Right renal cortex interstitium (tissue), 3 donors: ENCODE measurements around the gene GRIK3. TPM values are rescaled to one million over a fixed set of nuclear protein-coding genes. Genes with fewer than 3 reads are reported as not detected.

ENCODE experiments used
- DNase-seq, 3 donors: peaks; one replicate each; pipeline ENCODE4 v3.0.0-alpha.2; 2013; ENCODE audit warnings: low read depth in 3 of 3, low spot score in 2 of 3
- polyA plus RNA-seq, 3 donors: library from polyadenylated mRNA; unstranded; fragments of 120-200 nt; gene quantifications; one replicate each; pipeline ENCODE4 v1.2.1, GENCODE V29; 2013; ENCODE audit not compliant: insufficient read length in 3 of 3

The GRIK3 gene
- polyA plus RNA-seq, 3 donors: 2.6 to 3.4 (median 3.1) TPM

DNA sequence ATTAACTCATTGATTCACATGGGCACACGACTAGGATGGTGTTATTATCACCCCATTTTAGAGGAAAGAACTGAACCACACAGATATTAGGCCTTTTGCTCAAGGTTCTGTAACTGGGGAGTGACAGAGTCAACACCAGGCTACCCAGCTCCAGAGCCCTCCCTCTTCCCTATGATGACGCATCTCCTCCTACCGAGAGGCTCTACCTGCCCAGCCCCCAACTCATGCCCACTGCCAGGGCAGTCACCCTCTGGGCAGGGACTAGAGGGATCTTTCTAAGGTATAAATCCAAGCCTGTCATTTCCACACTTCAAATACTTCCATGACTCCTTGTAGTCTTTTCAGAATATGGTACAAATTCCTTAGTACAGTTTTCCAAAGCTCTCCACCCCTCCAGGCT, 171.3 kb downstream of the GRIK3 start:
- DNase-seq: no peak

DNA sequence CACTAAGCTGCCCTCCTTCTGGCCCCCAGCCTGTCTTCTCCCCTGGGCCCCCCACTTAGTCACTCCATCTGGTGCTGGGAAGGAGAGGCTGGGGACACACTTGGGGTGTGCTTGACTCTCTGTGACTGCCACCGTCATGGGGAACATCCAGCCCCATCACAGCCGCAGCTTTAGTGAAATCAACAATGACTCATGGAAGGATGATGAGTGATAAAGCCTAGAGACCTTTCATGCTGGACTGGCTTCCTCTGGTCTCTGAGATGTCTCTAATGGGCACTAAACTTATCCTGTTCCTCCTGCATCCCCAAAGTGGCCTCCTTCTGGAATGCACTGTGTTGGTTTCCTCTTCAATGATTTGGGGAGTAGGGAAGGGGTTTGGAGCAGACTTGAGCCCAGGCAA, 172.9 kb downstream of the GRIK3 start:
- no peak for DNase-seq

DNA sequence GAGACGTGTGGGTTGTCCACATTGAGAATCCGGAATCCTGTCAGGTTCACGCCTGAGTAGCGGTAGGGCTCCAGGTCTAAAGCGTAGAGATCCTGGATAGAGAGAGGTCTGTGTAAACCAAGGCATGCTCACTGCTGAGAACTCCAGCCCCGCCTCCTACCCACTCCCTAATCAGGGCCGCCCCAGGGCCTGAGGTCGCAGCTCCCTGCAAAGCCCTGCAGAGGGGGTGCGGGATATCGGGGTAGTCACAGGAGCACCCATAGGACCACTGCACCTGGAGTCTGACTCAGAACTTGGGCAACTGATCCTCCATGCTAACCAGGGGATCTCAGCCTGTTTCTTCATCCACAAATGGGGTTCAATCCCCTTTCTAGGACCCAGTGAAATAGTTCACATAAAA, 174.4 kb downstream of the GRIK3 start:
- DNase-seq: no peak

DNA sequence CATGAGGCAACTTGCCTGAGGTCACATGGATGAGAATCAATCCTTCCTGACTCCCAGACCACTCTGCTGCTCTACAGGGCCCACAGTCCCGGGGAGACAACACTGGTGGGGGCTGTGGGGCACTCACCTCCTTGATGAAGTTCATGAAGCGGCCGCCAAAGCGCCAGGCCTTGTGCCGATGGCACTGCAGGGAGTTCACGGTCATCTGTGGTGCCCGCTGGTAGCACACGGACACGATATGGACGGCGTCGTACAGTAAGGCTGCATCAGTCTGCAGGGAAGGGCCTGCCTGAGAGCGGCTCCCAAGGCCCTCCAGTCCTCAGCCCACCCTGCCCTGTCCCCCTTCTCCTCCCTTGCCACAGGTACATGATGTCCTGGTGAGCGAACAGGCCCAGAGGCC, 175.3 kb downstream of the GRIK3 start:
- no peak for DNase-seq

DNA sequence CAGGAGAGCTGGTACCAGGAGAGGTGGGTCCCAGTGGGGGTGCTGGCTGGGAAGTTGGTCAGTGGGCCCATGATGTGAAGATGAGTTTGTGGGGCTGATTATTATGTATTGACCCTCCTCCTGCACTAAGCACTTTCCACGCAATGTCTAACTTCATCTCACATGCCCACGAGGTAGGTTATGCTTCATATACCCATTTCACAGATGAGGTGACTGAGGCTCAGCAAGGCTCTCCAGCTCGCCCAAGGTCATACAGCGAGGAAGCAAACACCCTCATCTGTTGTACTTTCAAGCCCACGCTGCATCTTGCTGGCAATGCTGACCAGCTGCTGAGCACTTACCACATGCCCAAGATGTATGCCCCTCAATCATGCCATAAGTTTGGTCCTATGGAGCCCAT, 175.8 kb downstream of the GRIK3 start:
- DNase-seq: no peak

DNA sequence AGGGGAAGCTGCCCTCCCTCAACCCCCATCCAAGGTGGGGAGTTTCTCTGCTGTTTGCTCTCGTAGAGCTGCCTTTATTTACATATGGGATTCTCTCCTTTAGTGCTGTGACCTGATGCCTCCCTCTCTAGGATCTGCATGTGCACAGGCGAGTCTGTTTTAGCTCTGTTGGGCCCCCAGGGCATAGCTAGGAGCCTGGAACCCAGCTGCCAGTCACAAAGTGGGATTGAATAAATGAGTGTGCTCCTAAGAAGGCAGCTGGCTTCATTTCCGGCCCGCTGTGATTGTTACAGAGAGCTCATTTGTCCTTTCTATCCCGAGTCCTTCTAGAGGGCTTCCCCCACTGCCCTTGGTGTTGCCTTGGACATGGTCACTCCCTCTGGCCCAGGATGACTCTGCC, 176.6 kb downstream of the GRIK3 start:
- DNase-seq: no peak

DNA sequence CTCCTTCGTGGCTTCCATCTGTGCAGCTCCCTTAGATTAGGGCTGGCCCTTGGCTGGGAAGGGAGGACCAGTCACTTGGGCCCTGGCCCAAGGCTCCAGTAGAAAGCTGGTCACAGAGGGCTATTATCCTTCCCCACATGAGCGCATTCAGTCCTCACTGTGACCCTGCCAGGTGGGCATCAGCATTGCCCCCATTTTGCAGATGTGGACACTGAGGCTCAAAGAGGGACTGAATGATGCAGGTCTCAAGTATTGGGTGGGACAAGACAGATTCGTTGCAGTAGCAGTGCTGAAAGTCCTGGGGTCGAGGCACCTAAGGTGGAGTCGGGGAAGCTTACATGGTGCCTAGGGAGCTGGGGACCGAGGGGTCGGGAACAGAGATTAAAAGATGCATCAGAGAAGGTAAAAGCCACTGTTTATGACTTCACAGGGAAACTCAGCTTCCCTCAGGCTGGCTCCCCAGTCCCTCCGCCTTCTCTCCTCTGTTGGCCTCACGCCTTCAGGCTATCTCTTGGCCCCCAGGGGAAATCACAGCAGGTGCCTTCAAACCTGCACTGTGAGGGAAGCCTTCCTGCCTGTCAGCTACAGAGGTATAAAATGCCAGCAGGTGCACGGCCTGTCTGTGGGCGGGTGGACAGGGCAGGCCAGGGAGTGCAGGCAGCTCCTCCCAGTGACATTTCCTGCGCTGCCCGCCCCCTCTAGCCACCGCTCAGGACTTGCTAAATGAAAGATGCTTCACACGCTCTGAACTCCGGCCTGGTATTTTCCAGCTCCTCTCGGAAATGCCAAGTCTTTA, 178.4 kb downstream of the GRIK3 start:
- DNase-seq: no peak

DNA sequence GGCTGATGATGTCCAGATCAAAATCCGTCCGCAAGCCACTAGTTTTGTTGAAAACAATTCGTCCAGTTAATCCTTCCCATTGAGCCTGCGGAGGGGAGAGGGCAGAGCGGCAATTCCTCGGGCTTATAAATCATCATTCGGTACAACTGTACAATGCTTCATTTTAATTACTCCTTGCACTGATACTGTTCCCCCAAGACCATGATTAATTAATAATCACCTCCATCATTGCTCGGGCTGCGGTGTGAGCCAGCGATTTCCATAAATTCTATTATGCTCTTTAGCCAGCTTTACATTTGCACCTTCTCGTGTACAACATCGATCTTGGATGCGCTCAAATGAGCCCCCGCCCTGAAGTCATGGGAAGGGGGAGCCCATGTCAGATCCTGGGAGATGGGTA, 180.7 kb downstream of the GRIK3 start:
- no peak for DNase-seq

DNA sequence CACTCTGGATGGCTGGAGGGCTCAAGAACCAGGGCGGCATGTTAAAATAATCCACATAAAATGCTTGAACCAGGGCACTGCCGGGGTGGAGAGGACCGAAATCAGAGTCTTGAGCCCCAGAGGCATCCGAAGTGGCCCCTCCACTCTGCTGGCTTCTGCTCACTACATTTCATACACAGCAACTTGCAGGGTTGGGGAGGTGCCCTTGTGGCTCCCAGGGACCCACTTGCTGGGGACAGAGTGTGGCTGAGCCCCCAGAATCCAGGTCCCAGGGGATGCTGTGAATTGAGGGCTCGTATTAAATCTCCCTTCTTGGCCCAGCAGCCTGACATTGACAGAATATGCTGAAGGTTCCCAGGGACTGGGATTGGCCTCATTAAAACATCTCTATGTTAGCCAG, 181.7 kb downstream of the GRIK3 start:
- no peak for DNase-seq

DNA sequence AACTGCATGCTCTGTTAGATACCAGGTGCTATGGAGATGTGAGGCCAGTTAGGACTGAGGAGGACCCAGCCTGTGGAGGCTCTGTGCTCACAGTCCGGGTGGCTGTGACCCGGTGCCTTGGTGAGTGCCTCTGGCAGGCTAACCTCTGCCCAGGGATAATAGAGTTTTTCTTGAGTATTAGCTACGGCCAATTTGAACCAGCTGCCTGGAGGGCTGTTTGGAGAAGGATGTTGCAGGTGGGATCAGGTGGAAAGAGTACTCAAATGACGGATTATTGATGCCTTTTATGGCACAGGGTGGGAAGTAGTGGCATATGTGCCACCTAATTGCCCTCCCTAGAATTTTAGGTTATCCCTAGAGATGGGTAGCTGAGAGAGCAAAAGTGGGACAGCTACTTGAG, 182.7 kb downstream of the GRIK3 start:
- no peak for DNase-seq

DNA sequence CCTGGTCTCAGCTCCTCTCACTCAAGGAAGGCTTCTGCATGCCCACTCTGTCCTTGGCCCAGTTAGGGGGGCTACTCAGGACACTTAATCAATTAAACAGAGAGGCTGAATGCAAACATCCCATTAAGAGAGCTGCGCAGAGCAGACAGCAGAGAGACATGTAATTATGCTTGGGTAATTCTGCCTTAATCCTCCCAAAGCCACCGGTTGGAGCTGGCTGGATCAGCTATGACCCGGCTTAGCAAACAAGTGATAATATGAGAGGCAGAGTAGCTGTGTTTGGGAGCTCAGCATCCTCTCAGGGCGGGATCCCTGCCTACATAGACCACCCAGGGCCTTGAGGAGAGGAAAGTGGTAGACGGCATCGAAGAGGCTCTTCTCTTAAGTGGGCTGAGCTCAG, 183.2 kb downstream of the GRIK3 start:
- no peak for DNase-seq

DNA sequence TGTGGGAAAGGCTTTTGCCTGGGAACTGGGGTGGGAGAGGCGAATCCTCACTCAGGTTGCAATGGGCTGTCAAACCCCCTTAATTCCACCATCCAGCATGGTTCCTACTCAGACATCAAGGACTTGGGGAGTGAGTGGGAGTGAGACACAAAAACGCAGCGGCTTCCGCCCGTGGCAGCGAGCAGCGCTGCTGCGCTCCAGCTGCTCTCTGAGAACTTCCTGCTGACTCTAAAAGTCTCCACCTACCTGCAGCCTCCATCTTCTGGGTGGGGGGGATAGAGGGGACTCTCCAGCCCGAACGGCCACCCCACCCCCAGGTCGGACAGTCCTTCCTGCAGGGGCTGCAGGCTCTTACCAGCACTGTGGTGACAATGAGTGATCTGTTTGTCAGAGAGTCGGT, 184.4 kb downstream of the GRIK3 start:
- no peak for DNase-seq

DNA sequence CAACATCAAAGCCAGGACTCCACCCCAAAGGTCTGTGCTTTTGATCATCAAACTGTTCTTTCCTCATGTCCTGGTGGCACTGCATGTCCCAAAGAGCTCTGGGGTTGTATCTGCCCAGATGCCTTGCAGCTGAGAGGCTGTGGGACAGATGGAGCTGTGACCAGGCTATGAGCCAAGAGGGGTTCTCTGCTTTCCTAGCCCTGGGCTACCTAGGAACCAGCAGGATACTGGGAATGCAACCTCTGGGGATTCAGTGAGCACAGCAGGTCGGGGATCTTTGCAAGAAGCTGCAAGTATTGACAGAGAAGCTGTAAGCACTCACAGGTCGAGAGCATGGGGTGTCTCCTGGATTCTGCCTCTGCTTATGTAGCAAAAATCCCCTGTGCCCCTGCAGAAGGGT, 186.6 kb downstream of the GRIK3 start:
- DNase-seq: no peak

DNA sequence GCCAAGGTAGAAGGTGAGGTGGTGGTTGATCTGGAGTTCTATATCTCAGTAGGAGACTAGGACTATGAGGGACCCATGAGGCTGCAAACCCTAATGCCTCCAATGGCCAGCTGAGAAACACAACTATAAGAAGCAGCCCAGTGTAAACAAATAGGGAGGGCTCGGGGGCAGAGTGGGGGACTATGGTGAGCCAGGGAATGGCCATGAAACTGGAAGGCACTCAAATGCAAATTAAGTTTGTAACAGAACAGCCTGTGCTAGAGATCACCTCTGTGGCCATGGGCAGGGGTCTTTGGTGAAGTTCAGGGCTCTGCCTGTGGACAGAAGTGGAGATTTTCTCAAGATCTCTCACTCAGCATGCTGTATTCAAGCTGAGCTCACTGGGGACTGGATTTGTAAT, 187.1 kb downstream of the GRIK3 start:
- no peak for DNase-seq

DNA sequence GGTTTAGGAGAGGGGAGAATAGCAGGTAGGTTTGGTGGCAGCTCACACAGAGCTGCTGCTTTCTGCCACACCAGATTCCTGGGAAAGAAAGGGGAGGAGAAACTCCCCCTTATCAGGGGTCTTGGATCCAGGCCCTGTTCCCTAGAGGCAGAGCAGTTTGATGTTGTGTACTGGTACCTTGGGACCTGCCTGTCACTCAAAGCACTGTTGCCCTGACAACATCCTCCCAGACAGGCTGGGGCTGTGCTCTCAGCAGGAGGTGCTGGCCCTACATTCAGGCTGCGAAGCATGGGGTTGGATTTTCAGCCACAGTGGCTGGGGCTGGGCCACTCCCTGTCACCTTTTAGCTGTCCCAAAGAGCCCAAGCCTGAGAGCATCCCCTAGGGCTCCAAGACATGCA, 188.0 kb downstream of the GRIK3 start:
- no peak for DNase-seq

DNA sequence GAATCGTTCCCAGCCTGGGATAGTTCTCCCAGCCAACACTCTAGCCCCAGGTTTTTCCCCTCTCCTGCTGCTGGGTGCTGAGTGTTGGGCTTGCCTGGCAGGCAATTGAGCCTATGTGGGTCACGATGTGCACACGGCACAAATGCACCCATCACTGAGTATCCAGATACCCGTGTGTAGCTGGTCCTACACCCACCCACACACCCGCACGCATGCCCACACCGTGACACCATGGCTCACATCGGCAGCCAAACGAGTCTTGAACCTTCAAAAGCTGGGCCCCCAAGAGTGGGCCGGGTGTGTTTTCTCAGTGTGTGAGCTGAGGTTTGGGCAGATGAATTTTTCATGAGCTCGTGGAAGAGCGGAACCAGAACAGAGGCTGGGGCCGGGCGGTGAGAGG, 188.5 kb downstream of the GRIK3 start:
- no peak for DNase-seq

DNA sequence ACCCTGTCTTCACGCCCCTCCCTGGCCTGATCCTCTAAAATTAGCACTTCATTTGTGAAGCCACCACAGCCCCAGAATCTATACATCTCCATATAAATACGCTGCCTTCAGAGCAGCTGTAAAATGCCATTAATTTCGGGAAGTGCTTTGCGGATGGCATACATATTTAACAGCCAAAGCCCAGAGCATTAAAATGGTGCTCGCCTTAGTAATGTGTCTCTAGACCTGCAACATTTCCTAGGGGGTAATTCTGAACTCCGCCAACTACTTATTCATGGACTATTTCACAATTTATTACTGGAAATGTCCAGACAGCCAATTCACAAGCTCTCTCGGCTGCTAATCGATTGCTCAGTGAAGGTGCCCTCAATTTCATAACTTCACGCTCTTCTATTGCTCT, 189.4 kb downstream of the GRIK3 start:
- DNase-seq: no peak

DNA sequence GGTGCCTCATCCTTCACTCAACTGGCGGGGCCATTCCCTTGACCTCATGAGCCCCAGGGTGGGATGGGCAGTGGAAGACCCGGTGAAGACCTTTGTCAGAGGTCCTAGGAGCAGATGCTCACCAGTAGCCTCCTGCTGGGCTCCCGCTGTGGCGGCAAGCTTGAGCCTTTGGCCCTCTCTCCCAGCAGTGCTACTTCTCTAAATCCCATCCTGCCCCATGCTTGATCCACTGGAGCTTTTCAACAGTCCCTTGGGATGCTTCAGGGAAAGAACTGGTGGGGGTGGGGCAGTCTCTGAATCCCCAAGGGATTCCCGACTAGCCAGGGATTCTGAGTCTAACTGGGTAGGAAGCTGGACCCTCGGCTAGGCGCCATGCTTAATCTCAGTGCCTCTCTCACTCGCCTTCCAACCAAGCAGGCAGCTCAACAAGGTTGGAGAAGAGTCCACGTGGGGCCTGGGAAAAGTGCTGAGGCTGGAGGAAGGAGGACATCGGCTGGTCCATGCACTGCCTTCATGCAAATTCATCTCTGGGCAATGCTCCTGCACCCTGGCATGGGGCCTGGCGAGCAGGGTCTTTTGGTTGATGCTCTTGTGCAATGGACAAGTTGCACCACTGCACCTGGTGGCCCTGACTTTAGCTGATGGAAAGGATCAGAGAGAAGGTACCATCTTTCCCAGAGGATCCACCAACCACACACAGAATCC, 190.3 kb downstream of the GRIK3 start:
- DNase-seq: no peak

DNA sequence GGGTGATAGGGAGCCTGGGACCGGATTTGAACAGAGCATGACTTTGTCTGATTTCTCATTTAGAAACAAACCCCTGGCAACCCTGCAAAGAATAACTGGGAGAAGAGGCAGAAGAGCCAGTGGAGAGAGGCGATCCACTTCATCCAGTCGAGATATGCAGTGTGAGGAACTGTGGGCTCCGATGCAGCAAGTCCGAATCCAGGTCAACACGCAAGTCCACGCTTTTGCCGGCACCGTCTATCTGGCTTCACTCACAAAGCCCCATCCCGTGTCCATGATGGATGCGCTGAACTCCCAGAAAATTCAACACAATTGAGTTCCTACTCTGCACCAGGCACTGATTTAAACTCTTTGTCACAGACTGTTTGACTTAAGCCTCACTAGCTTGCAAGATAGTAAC, 191.3 kb downstream of the GRIK3 start:
- DNase-seq: no peak

DNA sequence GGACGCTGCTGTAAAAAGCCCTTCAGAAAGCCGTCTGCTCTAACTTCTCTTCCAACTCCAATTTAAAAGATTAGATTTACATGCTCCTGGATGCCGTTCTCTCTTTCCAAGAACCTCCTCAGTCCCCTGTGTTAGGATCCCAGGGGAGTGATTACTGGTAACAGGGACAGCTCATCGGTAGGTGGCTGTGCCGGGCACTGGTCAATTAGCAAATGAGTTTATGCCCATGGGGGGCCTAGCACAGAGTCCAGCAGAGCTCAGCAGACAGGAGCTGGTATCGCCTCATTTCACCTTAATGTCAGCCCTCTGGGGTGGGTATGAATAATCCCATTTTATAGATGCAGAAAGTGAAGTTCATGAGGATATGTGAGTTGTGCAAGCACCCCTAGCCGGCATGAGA, 191.9 kb downstream of the GRIK3 start:
- no peak for DNase-seq

DNA sequence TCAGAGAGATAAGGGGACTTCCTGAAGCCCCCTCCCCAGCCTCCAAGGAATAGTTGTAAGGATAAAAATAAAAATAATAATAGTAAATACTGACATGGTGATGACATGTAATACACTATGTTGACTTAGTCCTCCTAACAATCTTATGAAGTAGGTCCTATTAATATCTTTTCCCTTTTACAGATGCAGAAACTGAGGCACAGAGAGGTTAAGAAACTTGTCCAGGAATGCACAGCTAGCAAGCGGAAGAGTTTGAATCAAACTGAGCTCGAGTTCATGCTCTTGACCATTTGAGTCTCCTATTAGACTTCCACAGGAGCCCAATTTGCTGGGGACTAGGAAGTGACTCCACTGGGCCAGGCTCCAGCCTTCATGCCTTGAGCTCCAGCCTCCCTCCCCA, 194.8 kb downstream of the GRIK3 start:
- DNase-seq: no peak

DNA sequence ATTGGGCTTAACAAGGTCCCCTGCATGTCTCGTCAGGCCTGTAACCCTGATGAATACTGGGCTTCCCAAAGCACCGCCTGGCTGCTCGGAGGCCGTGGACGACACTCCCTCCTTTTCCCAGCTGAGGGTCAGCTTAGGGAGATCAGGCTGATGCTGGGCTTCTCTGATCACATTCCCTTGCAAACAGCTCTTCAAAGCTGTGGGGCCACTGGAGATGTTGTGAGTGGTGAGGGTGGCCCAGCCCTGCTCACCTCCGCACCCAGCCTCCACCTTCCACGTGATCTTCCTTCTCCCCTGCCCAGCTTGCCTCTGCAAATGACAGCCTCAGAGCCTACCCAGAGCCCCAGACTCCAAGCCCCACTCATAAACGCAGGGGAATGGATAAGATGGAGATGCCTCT, 195.4 kb downstream of the GRIK3 start:
- no peak for DNase-seq

DNA sequence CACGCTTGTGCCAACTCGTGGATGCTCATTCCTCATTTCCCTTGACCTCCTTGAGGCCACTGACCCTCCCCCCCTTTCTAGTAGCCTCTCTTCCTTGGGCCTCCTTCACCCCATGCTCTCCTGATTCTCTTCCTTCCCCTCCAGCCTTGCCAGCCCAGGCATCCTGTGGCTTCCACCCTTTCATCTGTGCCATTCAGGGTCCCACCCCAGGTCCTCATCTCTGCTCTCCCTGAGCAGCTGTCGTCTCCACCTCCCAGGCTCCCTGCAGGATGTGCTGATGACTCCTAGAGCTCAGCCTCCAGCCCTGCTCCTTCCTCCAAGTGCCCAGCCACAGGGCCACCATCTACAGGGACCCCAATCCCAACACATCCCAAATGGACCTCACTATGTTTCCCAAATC, 197.4 kb downstream of the GRIK3 start:
- no peak for DNase-seq
